GM12878 (cell line): ENCODE results near the gene TEKT2. TPM values are rescaled to one million over a fixed set of nuclear protein-coding genes. Genes with fewer than 3 reads are reported as not detected.

ENCODE experiments used
- ATAC-seq: fragments of 200-7000 bp; cut with Tn5 transposase; 3 replicates; pipeline ENCODE4 v1.9.1; 2020; ENCODE audit warnings: mild to moderate bottlenecking, moderate library complexity
- BruUV-seq: library from RNA; stranded (reverse); fragments of 400-500 nt; replicated peaks from 2 replicates; lab custom pipeline; 2021; lab: Mats Ljungman, UMichigan
- CTCF ChIA-PET: fragments of 300-600 bp; sonication (Branson Sonifier 250); formaldehyde crosslinking; extraction: SDS; loops from one replicate; lab custom pipeline; 2021; ENCODE audit warnings: inconsistent platforms; lab: Yijun Ruan, JAX
- POLR2A ChIA-PET: fragments of 350-600 bp; formaldehyde crosslinking; extraction: SDS; loops from one replicate; lab custom pipeline; 2021; ENCODE audit warnings: inconsistent platforms; lab: Charles Lee
- RAD21 ChIA-PET: fragments of 300-600 bp; sonication (Branson Sonifier 250); formaldehyde crosslinking; loops from one replicate; lab custom pipeline; 2023; ENCODE audit warnings: antibody characterized with exemption; ENCODE audit not compliant: unreplicated experiment; lab: Charles Lee
- SMC1A ChIA-PET: fragments of 300-600 bp; sonication (Branson Sonifier 250); formaldehyde crosslinking; loops from one replicate; lab custom pipeline; 2023; ENCODE audit not compliant: unreplicated experiment, uncharacterized antibody; lab: Charles Lee
- DNase-seq: peaks from one replicate; pipeline ENCODE4 v3.0.0-alpha.2; 2011; ENCODE audit warnings: low read depth, low spot score
- FAIRE-seq: peaks from 3 replicates; lab custom pipeline; 2011; peaks lifted over from hg19 to GRCh38; lab: Jason Lieb, UNC
- H2AFZ ChIP-seq: 2 replicates; pipeline ENCODE4 v1.6.0; 2011; ENCODE audit warnings: low read depth, low read length, control low read depth; ENCODE audit not compliant: control insufficient read depth
- H3K27ac ChIP-seq: 2 replicates; pipeline ENCODE4 v1.5.1; 2011; ENCODE audit warnings: control low read depth; ENCODE audit not compliant: control insufficient read depth, insufficient read depth
- H3K27me3 ChIP-seq, 2 experiments: replicated peaks in 1 of 2; 2 replicates each; pipeline versions ENCODE4 v1.6.0 to v1.6.1; 2011; ENCODE audit warnings: low read length in 1 of 2; ENCODE audit not compliant: control insufficient read depth in 2 of 2, insufficient read depth in 2 of 2
- H3K36me3 ChIP-seq, 2 experiments: 2 replicates each; pipeline ENCODE4 v1.5.1; 2011; ENCODE audit warnings: low read length in 1 of 2; ENCODE audit not compliant: control insufficient read depth in 2 of 2, insufficient read depth in 2 of 2
- H3K4me1 ChIP-seq: 2 replicates; pipeline ENCODE4 v1.6.1; 2011; ENCODE audit warnings: mild to moderate bottlenecking, low read length, moderate library complexity, mixed read lengths; ENCODE audit not compliant: control insufficient read depth, insufficient read depth
- H3K4me2 ChIP-seq: 2 replicates; pipeline ENCODE4 v1.6.0; 2011; ENCODE audit warnings: control low read depth; ENCODE audit not compliant: control insufficient read depth, insufficient read depth
- H3K4me3 ChIP-seq: fragments of 200-600 bp; sonication (generic); 2 replicates; pipeline ENCODE4 v1.5.1; 2016
- H3K79me2 ChIP-seq: 2 replicates; pipeline ENCODE4 v1.6.0; 2011; ENCODE audit warnings: low read length; ENCODE audit not compliant: control insufficient read depth, insufficient read depth
- H3K9ac ChIP-seq: 2 replicates; pipeline ENCODE4 v1.8.0; 2011; ENCODE audit warnings: low read length, control low read depth, mixed read lengths; ENCODE audit not compliant: control insufficient read depth, insufficient read depth
- H3K9me3 ChIP-seq: replicated peaks from 3 replicates; pipeline ENCODE4 v1.5.1; 2011; ENCODE audit warnings: mild to moderate bottlenecking, low read length; ENCODE audit not compliant: control insufficient read depth, insufficient read depth
- H4K20me1 ChIP-seq: 2 replicates; pipeline ENCODE4 v1.6.0; 2011; ENCODE audit not compliant: control insufficient read depth, insufficient read depth
- HSF1 ChIP-seq: fragments of 150-350 bp; IDR thresholded peaks from 2 replicates; pipeline ENCODE4 v1.6.1; 2014; ENCODE audit warnings: mild to moderate bottlenecking, low read depth, low read length
- RUNX3 ChIP-seq: IDR thresholded peaks from 2 replicates; pipeline ENCODE4 v1.6.1; 2012; ENCODE audit warnings: low read length, inconsistent platforms
- WGBS: methylation state at CpG from one replicate; pipeline ENCODE4 v1.1.6; 2016; ENCODE audit warnings: low lambda C conversion rate; ENCODE audit not compliant: insufficient replicate concordance, insufficient coverage; ENCODE audit errors: missing lambda C conversion rate; 5-methylcytosine and 5-hydroxymethylcytosine counted together
- in situ Hi-C: fragments of 300-500 bp; cut with MboI; formaldehyde crosslinking; loops from 9 replicates; pipeline ENCODE4 v1.14.3; 2018; ENCODE audit warnings: mixed read lengths
- intact Hi-C: fragments of 100-400 bp; cut with micrococcal nuclease; formaldehyde crosslinking; loops from one replicate; pipeline ENCODE4 v1.14.2; 2022; ENCODE audit not compliant: unreplicated experiment
- polyA plus RNA-seq, 11 experiments: library from polyadenylated mRNA; depleted of rRNA in 4 of 11; unstranded in 6 of 11; stranded (reverse) in 5 of 11; fragments of >200 nt; fragmentation: Nextera tagmentation in 4 of 11; fragmentation: Illumina TruSeq in 1 of 11; extraction: Ambion mirVana in 4 of 11; extraction: Trizol in 1 of 11; gene quantifications; 1 replicate in 1 of 11; 2 replicates in 10 of 11; pipeline versions ENCODE4 v1.2.1 to v1.2.3, GENCODE V29; 2011 to 2016; ENCODE audit warnings: inconsistent platforms in 2 of 11, missing spikeins in 2 of 11, low read depth in 1 of 11
- total RNA-seq, 4 experiments: library from RNA; depleted of rRNA in 3 of 4; stranded (reverse); fragments of >200 nt in 3 of 4; fragmentation: Illumina TruSeq in 1 of 4; extraction: Trizol in 1 of 4; gene quantifications; 2 replicates each; pipeline versions ENCODE4 v1.2.1 to v1.2.3, GENCODE V29; 2013 to 2021

The TEKT2 gene
- total and polyA plus RNA-seq, 10 of the 15 experiments (the other 5 are each of a cell fraction or from before 2014, with no cell fraction given): 0.07 to 0.13 TPM; not detected in 8

- no peak for FAIRE-seq
- no peaks in the 10 kb centered on the region; the same call in 1 of the 2 replicates for H4K20me1 ChIP-seq
- no peaks in the 10 kb centered on the region for H3K36me3 ChIP-seq
- H3K79me2 ChIP-seq: no peaks in the 10 kb centered on the region
- no peak overlapping the region for H3K9ac ChIP-seq
- H3K27ac ChIP-seq: no peak overlapping the region
- CTCF ChIA-PET: no interaction called here
- intact Hi-C loops (no loop called here), in situ Hi-C loops (no loop called here)
- 34% methylated on average over 6 of the region's 7 CpGs for WGBS
- ATAC-seq: no peak
- no peaks in the 10 kb centered on the region for H3K9me3 ChIP-seq
- no peak overlapping the region for H2AFZ ChIP-seq
- POLR2A ChIA-PET: no interaction called here
- DNase-seq: no peak
- peaks cover 4 to 11% of the 10 kb centered on the region in 2 experiments; a peak in 3 of 4 replicates for H3K27me3 ChIP-seq
- SMC1A ChIA-PET: no interaction called here
- no peak overlapping the region for H3K4me3 ChIP-seq
- BruUV-seq: no TSS peak
- TF ChIP-seq RUNX3: peak; percentile 5; the same call in 1 of the 2 replicates
- TF ChIP-seq HSF1: no peak
- RAD21 ChIA-PET: no interaction called here
- no peak overlapping the region for H3K4me2 ChIP-seq
- peaks cover 11% of the 10 kb centered on the region for H3K4me1 ChIP-seq
Observed at GRCh38 chr1:36126797-36127500, 43.1 kb downstream of the TEKT2 start.
